PC-9 (cell line): ENCODE measurements around the gene LZTFL1. TPM values are rescaled to one million over a fixed set of nuclear protein-coding genes. Genes with fewer than 3 reads are reported as not detected.

ENCODE experiments used
- Bru-seq: library from RNA; stranded (reverse); fragments of 400-500 nt; gene quantifications from one replicate; lab custom pipeline; 2021; lab: Mats Ljungman, UMichigan
- BruChase-seq, 2 experiments: library from RNA; stranded (reverse); fragments of 400-500 nt; gene quantifications; one replicate each; lab custom pipeline; 2021; lab: Mats Ljungman, UMichigan
- BruUV-seq: library from RNA; stranded (reverse); fragments of 400-500 nt; replicated peaks from 2 replicates; lab custom pipeline; 2021; lab: Mats Ljungman, UMichigan
- CTCF ChIA-PET: fragments of 300-600 bp; sonication (Branson Sonifier 250); formaldehyde crosslinking; loops from one replicate; lab custom pipeline; 2022; ENCODE audit warnings: antibody characterized with exemption; lab: Charles Lee
- POLR2A ChIA-PET: fragments of 300-600 bp; sonication (Branson Sonifier 250); formaldehyde crosslinking; loops from one replicate; lab custom pipeline; 2022; ENCODE audit warnings: antibody characterized with exemption; ENCODE audit not compliant: unreplicated experiment; lab: Charles Lee
- DNase-seq, 2 experiments: peaks; one replicate each; pipeline versions ENCODE4 v3.0.0 to v3.0.0-alpha.2; 2015 to 2022; ENCODE audit warnings: mixed read lengths in 1 of 2
- H2AFZ ChIP-seq: fragments of 200-600 bp; sonication (generic); 2 replicates; pipeline ENCODE4 v1.8.1; 2017; ENCODE audit warnings: antibody characterized with exemption
- H3F3A ChIP-seq: fragments of 200-600 bp; sonication (generic); 2 replicates; pipeline ENCODE4 v1.8.1; 2017; ENCODE audit warnings: antibody characterized with exemption, mild to moderate bottlenecking, low read depth; ENCODE audit not compliant: insufficient read depth
- H3K27ac ChIP-seq: fragments of 200-600 bp; sonication (generic); 2 replicates; pipeline ENCODE4 v1.6.1; 2016; ENCODE audit warnings: mixed run types
- H3K27me3 ChIP-seq: fragments of 200-600 bp; sonication (generic); 2 replicates; pipeline ENCODE4 v1.6.1; 2016; ENCODE audit warnings: low read depth, mixed run types; ENCODE audit not compliant: insufficient read depth
- H3K36me3 ChIP-seq: fragments of 200-600 bp; sonication (generic); 2 replicates; pipeline ENCODE4 v1.6.1; 2016; ENCODE audit warnings: low read depth, mixed run types
- H3K4me1 ChIP-seq: fragments of 200-600 bp; sonication (generic); replicated peaks from 2 replicates; pipeline ENCODE4 v1.6.1; 2016; ENCODE audit warnings: mixed run types; ENCODE audit not compliant: insufficient read depth
- H3K4me2 ChIP-seq: fragments of 200-600 bp; sonication (generic); 2 replicates; pipeline ENCODE4 v1.6.1; 2017; ENCODE audit warnings: mixed run types
- H3K4me3 ChIP-seq: fragments of 200-600 bp; sonication (generic); 2 replicates; pipeline ENCODE4 v1.6.1; 2016; ENCODE audit warnings: mixed run types
- H3K79me2 ChIP-seq: fragments of 200-600 bp; sonication (generic); 2 replicates; pipeline ENCODE4 v1.6.1; 2017; ENCODE audit warnings: low read depth, mixed run types
- H3K9me2 ChIP-seq: fragments of 200-600 bp; sonication (generic); 2 replicates; pipeline ENCODE4 v1.8.1; 2017; ENCODE audit warnings: mild to moderate bottlenecking; ENCODE audit not compliant: insufficient read depth
- H3K9me3 ChIP-seq: fragments of 200-600 bp; sonication (generic); 2 replicates; pipeline ENCODE4 v1.8.1; 2016; ENCODE audit warnings: low read depth; ENCODE audit not compliant: insufficient read depth
- H4K20me1 ChIP-seq: fragments of 200-600 bp; sonication (generic); 2 replicates; pipeline ENCODE4 v1.8.1; 2017; ENCODE audit not compliant: insufficient read depth
- EZH2 ChIP-seq: fragments of 200-600 bp; sonication (generic); IDR thresholded peaks from 2 replicates; pipeline ENCODE4 v1.8.0; 2017; ENCODE audit warnings: antibody characterized with exemption, low read depth
- intact Hi-C: fragments of 100-400 bp; cut with micrococcal nuclease; formaldehyde crosslinking; loops from one replicate; pipeline ENCODE4 v1.10.0; 2022; ENCODE audit not compliant: unreplicated experiment
- long read RNA-seq: library from polyadenylated mRNA; stranded (forward); transcript quantifications from one replicate; pipeline ENCODE4 v2.0.0, GENCODE V29; 2022
- total RNA-seq: library from RNA; stranded (reverse); gene quantifications from 2 replicates; pipeline ENCODE4 v1.2.3, GENCODE V29; 2021
- TF ChIP-seq, protein P1 (sequence below): fragments of 200-600 bp; sonication (generic); conservative IDR thresholded peaks from 2 replicates; pipeline ENCODE4 v1.6.1; 2017; ENCODE audit warnings: mixed run types, antibody characterized with exemption, mild to moderate bottlenecking, moderate library complexity

The LZTFL1 gene, protein sequence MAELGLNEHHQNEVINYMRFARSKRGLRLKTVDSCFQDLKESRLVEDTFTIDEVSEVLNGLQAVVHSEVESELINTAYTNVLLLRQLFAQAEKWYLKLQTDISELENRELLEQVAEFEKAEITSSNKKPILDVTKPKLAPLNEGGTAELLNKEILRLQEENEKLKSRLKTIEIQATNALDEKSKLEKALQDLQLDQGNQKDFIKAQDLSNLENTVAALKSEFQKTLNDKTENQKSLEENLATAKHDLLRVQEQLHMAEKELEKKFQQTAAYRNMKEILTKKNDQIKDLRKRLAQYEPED
- total RNA-seq, result 21.2 and 39.2 TPM in 2 replicates
- percentile 43 among the genes with signal in this experiment for Bru-seq, nascent RNA
- BruChase-seq, experiment 1, labeled RNA remaining after a 2-hour chase, result percentile 42 among the genes with signal in this experiment
- BruChase-seq, experiment 2, labeled RNA remaining after a 6-hour chase, result percentile 54 among the genes with signal in this experiment
- long read RNA-seq, full-length matches to known transcripts, result 28 of 34 reads
- long read RNA-seq, partial matches to known transcripts, result 1 of 34 reads
- long read RNA-seq, other reads (novel, unspliced or antisense), result 5 of 34 reads

DNA sequence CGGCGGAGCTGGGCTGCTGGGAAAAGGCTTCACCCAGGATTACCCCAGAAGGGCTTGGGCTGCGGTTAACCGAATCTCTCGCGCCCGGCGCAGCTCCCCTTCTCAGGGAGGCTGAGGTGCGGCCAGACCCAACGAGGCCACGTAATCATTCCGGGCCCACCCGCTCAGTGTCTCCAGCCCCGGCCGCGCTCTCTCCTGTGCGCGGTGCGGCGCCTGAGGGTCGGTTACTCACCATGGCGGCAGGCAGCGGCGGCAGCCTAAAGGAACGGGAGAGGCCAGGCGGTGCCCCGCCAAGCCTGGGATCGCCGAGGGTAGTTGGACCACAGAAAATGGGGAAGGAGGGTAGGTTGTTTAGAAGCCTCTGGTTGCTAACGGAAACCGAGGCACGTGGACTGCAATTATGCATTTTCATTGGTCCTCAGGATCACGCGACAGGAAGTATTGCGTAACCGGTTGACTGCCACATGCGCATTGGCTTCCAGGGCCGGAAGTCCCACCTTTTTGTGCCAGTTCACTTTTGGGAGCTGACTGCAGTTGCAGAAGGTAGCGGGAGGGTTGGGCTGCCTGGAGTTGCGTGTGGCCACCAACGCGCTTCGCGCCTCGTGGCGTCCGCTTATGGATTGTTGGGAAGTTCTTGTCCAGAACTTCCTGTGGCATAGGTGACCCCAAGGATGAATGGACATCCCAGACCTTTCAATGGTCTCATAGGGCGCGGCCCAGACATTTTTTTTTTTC, at the start of gene LZTFL1:
Gene LZTFL1 (minus strand): TSS at position 363 of the 735 bp plus-strand sequence. CDS start 128 bp downstream, at position 235.
- no peaks in the 10 kb centered on the region for H3K9me3 ChIP-seq
- peak within 1 kb of the TSS; percentile 36 for H3K27ac ChIP-seq
- H3F3A ChIP-seq, result no peaks in the 10 kb centered on the region
- peaks cover 8% of the 10 kb centered on the region; the same call in 1 of the 2 replicates for H3K4me1 ChIP-seq
- no peaks in the 10 kb centered on the region; the same call in 1 of the 2 replicates for H3K27me3 ChIP-seq
- intact Hi-C loops, result loop anchor here (5.0 kb wide), 2 partner anchors 90 to 235 kb away; no protein-coding TSS in a partner anchor
- ChIA-PET CTCF (no interaction called here), POLR2A (no interaction called here)
- H3K79me2 ChIP-seq, result peaks cover 25% of the 10 kb centered on the region
- H3K4me3 ChIP-seq, result peak within 1 kb of the TSS; percentile 93
- no TSS peak for BruUV-seq
- H2AFZ ChIP-seq, result peak within 1 kb of the TSS; percentile 94
- no peaks in the 10 kb centered on the region for H3K36me3 ChIP-seq
- TF ChIP-seq, protein P1, sequence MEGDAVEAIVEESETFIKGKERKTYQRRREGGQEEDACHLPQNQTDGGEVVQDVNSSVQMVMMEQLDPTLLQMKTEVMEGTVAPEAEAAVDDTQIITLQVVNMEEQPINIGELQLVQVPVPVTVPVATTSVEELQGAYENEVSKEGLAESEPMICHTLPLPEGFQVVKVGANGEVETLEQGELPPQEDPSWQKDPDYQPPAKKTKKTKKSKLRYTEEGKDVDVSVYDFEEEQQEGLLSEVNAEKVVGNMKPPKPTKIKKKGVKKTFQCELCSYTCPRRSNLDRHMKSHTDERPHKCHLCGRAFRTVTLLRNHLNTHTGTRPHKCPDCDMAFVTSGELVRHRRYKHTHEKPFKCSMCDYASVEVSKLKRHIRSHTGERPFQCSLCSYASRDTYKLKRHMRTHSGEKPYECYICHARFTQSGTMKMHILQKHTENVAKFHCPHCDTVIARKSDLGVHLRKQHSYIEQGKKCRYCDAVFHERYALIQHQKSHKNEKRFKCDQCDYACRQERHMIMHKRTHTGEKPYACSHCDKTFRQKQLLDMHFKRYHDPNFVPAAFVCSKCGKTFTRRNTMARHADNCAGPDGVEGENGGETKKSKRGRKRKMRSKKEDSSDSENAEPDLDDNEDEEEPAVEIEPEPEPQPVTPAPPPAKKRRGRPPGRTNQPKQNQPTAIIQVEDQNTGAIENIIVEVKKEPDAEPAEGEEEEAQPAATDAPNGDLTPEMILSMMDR, result no peak
- no peak for TF ChIP-seq EZH2
- no peaks in the 10 kb centered on the region for H4K20me1 ChIP-seq
- H3K9me2 ChIP-seq, result no peaks in the 10 kb centered on the region
- H3K4me2 ChIP-seq, result peak within 1 kb of the TSS; percentile 98
- peak; percentile 87 to 92 for DNase-seq

DNA sequence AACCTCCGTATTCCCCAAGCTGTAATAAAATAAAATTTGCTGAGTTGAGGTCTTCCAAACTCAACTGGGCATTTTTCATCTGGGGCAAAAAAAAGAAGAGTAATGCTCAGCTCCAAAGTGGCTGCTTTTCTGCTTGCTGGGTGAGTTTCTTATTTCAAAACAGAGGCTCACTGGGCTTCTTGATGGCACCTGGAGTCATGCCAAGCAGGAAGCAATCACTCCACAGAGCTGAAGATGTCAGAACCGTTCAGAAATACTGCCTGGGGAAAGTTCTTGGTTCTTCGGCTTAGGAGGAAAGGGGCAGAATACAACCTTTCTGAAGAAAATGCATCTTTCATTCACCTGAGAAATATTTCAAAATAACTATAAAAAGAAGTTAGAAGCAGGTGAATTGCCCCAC, 48.5 kb upstream of the LZTFL1 start:
- intact Hi-C loops, result no loop called here
- no peaks in the 10 kb centered on the region for H3K27me3 ChIP-seq
- H3K4me1 ChIP-seq, result peaks cover 7% of the 10 kb centered on the region; the same call in 1 of the 2 replicates
- no peaks in the 10 kb centered on the region for H4K20me1 ChIP-seq
- no peak overlapping the region for H3K4me3 ChIP-seq
- DNase-seq, result peak in 1 of 2 experiments; percentile 24
- H3K79me2 ChIP-seq, result no peaks in the 10 kb centered on the region
- no TSS peak for BruUV-seq
- H3K9me3 ChIP-seq, result no peaks in the 10 kb centered on the region
- ChIA-PET POLR2A (no interaction called here), CTCF (no interaction called here)
- TF ChIP-seq EZH2, result no peak
- TF ChIP-seq, protein P1, result no peak
- no peaks in the 10 kb centered on the region for H3F3A ChIP-seq
- no peak overlapping the region for H3K4me2 ChIP-seq
- H3K9me2 ChIP-seq, result no peaks in the 10 kb centered on the region
- H3K36me3 ChIP-seq, result no peaks in the 10 kb centered on the region
- no peak overlapping the region for H2AFZ ChIP-seq
- no peak overlapping the region for H3K27ac ChIP-seq

DNA sequence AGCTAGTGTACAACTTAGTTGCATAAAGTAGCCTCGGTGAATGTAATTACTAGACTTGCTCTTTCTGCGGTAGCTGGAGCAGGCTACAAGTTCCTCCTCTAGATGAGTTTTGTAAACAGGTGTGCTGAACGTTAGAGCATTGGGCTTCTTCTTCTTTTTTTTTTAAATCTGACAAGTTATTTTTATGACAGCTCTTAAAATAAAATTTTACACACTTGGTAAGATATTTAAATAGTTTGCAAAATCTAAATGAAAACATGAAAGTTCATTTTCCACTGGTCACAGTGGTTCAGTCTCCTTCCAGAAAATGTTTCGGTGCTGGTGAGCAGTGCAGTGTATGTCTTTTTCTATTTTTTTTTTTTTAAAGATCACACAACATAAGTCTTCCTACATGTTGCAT, 47.4 kb upstream of the LZTFL1 start:
- Histone ChIP-seq H3K36me3 (no peaks in the 10 kb centered on the region), H3K27me3 (no peaks in the 10 kb centered on the region), H3K9me3 (no peaks in the 10 kb centered on the region), H3K9me2 (no peaks in the 10 kb centered on the region), H3K4me3 (no peak overlapping the region), H4K20me1 (no peaks in the 10 kb centered on the region), H3K4me2 (no peak overlapping the region), H3K4me1 (no peaks in the 10 kb centered on the region), H3K27ac (no peak overlapping the region), H3F3A (no peaks in the 10 kb centered on the region), H2AFZ (no peak overlapping the region), H3K79me2 (no peaks in the 10 kb centered on the region)
- TF ChIP-seq EZH2, result no peak
- intact Hi-C loops, result no loop called here
- DNase-seq, result no peak
- POLR2A ChIA-PET, result no interaction called here
- BruUV-seq, result no TSS peak
- CTCF ChIA-PET, result no interaction called here
